Measurements from ENCODE around the gene PIWIL1.

Gene PIWIL1

DNA sequence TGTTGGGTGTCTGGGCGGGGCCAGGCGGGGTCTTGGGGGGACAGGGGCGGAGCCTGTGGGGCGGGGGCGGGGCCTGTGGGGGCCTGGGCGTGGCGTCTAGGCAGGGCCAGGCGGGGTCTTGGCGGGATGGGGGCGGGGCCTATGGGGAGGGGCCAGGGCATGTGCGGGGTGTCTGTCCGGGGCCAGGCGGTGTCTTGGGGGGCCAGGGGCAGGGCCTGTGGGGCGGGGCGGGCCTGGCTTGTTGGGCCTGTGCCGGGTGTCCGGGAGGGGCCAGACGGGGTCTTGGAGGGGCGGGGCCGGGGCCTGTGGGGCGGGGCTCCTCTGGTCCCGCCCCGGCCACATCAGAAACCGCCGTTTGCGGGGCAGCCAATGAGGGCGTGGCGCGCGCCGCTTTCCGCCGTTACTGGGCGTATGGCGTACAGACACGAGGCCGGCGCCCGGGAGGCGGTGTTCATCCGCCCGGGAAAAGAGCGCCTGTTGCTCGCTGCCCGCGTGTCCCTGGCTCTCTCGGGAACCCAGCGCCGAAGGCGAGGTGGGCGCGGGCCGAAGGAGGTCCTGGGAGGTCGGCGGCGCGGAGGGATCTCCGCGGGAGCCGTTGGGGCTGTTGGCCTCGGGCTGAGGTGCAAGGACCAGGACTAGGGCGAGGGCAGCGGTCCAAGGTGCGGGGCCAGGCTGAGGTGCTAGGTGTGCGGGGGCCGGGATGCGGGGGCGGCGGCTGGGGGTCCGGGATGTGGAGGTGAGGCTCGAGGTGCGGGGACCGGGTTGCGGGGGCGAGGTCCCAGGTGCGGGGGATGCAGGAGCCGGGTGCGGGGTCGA, at the start of gene PIWIL1:
TSS of gene PIWIL1 (plus strand) at position 400 of the 816 bp plus-strand sequence. CDS start 4,705 bp downstream, outside the sequence.
- DNase-seq: peak; percentile 33

DNA sequence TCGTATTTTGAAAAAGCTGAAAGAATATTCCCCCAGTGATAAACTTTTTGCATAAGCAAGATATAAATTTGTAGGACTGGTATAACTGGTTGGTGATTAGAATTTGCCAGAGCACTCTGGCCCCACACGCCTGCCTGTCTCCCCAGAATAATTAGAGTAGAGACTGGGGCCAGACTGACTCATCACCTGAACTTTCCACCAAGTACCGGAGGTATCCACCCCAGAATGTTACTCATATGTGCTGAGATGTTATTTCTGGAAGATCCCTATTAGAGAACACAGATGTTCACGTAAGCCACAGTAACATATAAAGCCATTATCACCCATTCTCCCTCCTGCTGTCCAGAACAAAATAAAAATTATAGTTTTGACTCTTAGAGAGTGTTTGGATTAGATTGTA, 49.5 kb upstream of the PIWIL1 start:
- DNase-seq: no peak

DNA sequence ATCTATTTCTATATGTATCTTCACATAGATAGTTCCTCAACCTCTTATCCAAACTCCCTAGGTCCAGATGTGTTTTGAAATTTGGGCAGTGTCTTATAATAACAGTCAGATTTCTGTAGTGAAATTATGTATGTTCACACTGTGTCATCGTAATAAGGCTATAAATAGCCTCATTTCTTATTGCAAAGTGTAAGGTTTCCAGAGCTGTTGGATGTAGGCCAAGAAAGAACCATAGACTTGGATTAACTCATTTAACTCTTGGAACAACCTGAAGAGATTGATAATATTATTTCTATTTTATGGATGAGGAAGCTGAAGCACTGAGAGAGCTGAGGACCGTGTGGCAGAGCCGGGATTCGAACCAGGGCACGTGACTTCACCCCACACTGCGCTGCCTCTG, 49.0 kb upstream of the PIWIL1 start:
- DNase-seq: no peak

DNA sequence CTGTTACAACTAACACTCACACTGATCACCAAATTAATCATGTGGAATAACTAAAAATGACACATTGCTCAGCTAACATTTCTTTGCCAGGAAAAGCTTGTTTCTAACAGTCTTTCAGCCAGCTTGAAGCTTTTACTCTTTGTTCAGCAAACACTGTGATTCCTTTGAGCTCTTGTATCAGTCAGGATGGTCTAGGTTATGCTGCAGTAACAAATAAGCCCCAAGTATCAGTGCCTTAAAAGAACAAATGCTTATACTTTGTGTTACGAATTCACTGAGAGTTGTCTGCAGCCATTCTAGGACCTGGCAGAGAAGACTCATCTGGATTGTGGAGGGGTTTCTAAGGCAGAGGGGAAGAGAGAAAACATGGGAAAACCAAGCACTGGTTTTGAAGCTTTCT, 47.6 kb upstream of the PIWIL1 start:
- DNase-seq: no peak

DNA sequence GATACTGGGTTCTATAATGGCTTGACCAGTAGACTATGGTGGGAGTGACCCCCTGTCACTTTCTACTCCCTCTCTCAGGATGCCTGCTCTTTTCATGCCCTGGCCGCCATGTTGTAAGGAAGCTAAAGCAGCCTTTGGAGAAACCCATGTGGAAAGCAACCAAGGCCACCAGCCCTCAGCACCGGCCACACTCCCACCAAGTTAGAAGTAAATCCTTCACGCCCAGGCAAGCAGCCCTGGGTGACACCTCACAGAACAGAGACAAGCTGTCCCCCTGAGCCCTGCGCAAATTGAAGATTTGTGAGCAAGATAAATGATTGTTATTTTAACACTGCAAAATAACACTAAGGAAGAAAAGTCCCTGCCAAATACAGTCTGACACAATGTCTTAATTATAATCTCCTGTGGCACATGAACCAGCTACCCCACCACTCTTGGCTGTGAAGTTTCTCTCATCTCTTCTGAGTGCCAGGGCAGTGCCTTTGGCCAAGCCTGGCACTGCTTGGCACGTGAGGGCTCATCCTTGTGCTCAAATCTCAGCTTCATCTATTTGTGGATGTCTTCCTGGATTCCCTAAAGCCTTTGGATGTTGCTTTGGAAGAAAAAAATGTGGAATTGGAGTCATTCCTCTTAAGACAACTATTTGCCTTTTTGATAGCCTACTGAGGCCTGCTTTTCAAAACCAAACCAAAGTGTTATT, 39.2 kb upstream of the PIWIL1 start:
- DNase-seq: no peak

DNA sequence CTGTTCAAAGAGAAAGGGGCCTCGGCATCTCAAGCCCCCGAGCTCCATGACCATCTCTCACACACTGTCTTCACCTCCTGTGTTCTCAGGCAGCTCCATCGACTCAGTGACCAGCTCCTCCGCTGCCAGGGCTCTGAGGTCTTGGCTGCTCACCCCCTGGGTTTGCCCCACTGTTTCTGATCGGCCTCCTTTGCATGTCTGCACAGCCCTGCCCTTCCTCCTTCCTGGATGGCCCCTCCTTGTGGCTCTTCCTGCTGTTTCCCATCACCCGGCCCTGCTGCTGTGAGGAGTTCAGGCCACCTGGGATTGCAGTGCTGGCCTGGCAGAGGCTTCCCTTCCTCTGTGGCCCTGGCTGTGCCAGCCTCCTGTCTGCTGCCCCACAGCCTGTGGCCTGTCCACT, 38.1 kb upstream of the PIWIL1 start:
- DNase-seq: no peak

DNA sequence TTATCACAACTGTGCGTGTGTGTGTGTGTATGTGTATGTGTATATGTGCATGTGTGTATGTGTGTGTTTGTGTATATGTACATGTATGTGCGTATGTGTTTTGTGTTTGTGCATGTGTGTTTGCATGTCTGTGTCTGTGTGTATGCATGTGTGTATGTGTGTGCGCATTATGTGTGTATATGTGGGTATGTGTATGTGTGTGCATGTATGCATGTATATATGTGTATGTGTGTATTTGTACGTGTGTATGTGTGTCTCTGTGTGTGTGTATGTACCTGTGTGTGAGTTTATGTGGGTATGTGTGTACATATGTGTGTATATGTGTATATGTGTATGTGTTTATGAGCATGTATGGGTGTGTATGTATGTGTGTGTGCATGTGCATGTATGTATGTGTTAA, 37.6 kb upstream of the PIWIL1 start:
- DNase-seq: no peak

DNA sequence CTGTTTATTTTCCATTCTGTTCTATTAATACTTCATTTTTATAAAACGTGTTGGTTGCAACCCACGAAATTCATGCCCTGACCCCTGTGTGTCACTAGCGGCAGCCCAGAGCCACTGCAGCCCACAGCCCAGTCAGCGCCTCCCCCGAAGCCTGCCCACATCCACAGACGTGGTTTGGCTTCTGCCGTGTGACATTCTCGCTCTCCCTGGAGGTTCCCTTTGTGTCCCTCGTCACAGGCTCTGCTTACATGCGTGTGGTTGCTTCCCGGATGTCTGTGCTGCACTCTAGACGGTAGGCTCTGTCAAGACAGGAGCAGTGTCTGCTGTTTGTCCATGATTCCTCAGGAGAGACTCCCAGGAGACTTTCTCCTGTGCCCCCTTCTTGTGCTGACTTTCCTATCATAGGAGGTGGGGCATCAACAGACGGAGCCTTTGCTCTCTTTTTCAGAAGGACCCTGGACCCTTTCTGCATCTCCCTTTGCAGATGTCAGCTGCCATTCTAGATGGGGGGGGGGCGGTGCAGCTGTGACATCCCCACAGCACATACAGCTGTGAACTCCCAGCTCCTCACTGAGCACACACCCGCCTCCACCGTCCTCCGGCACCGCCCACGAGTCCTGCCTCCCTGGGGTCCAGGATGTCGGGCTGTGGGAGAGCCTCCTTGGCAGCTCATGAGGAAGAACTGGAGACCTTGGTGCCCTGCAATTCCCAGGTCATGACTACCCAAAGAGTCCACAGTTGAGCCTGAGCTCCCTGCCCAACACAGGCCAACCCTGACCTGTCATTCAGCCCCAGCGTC, 36.8 kb upstream of the PIWIL1 start:
- no peak for DNase-seq

DNA sequence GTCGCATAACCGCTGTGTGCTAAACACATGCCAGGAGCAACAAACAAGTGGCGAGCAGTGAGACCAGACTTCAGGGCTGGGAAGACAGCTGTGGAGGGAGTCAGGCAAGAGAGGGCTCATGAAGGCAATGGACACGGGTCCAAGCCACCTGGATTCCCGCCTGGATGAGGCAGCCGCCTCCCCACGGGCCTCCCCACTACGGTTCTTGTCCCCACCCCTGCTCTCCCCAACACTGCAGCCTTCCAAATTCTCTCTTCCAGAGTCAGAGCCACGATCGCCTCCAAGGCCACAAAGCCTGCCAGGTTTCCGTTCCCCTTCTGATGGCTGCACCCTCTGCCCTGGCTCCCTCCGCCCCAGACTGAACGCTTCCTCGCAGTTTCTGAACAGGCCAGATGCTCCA, 36.1 kb upstream of the PIWIL1 start:
- DNase-seq: no peak

DNA sequence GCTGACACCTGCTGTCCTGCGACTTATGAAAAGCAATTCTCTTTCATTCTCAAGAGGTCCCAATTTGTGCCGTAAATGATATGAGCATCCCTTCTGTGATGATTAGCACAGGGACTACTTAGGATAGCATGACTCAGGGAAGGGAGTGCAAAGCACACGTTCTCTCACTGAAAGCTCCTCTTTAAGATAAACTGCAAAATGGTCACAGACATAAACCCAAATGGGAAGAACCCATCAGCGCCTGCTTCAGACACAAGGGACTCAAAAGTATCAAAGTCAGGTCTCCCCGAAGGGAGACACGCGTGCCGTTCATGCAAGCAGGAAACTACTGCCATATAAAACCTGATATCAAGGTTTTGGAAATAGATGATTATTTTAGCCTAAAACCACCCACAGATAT, 33.9 kb upstream of the PIWIL1 start:
- no peak for DNase-seq

DNA sequence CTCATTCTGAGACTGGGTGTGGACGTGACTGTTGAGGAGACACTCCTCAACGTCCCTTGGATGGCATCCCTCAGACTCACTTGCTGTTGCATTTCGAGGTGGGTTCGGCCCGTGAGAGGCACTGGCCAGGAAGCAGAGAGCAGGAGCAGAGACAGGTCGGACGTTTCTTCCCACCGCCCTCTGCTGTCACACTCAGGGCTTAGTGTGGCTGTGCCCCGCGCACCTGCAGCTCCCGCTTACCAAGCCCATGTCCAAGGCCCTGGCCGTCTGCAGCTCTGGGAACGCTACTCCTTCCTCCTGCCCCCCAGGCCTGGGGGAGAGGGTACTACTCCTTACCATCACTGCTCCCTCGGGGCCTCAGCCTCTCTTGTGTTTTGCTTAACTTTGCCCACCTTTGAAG, 29.8 kb upstream of the PIWIL1 start:
- no peak for DNase-seq

DNA sequence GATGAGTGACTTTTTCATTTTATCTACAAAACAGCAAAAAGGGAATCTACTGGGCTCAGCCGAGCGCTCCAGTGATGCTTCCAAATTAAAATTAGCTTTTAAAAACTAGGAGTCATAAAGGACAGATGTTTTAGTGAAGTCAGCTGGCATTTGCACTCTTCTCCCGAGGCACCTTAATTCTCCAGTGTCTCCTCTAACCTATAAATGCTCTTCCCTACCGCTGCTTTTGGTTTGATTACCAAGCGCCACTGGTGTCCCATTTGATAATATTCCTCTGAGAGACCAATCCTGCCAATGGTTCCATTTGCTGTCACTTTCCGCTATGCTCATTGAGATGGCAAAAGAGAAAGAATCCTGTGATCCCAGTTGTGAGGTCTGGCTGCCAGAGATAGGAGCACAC, 29.3 kb upstream of the PIWIL1 start:
- no peak for DNase-seq

DNA sequence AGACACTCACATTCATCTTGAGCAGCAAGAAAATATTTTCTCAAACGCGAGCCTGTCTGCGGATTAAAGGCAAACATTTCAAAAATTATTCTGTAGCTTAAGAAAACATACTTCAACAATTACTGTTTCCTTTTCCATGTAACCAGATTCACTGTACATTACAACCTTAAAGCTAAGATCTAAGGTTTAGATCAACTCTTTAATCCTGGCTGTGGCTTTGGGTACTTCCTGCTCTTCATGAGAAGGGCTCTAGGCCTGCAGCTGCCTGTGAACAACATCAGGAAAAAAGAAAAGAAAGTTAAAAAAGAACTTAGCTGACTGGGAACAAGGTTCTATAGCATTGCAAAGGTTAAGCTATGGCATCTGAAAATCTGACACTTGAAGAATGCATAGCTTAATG, 21.4 kb upstream of the PIWIL1 start:
- no peak for DNase-seq

DNA sequence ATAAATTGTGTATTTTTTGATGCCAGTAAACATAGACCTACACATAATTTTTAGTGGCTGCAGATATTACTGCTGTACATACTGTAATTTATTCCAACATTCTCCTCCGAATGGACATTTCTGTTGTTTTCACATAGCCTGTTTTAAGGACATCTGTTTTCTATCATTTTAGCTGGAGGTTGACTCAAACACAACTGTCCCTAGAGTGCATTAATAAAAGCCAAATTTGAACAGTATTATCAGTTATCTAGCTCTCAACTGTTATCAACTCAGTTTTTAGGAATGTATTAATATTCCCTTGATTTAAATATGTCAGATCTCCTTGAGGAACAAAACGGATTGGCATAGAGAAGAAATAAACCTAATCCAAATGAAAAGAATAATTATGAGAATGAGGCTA, 17.2 kb upstream of the PIWIL1 start:
- no peak for DNase-seq

DNA sequence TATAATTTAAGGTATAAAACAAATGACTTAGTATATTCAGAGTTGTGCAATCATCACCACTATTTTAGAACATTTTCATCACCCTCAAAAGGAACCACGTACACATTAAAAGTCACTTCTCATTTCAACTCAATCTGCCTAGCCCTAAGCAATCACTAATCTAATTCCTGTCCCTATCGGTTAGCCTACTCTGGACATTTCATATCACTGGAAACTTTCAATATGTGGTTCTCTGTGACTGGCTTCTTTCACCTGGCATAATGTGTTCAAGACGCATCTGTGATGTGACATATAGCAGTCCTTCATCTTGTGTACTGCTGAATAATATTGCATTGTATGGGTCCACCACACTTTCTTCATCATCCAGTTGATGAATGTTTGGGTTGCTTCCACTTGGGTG, 15.4 kb upstream of the PIWIL1 start:
- no peak for DNase-seq

DNA sequence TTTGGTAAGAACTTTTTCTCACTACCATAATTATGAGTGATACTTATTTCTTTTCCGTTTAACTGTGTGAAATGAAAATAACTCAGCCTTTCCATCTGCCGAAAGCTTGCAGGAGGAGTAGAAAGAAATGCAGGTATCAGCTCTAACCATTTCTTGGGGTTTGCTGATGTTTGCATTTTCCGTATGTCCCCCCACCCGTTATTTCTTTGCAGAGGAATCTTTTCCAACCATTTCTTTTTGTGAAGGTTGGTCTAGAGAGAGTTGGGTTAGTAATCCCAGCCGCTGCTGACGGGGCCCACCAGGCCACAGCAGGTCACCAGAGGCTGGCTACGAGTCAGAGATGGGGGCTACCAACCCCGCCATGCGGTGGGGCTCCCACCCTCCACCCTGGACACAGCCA, 7.0 kb upstream of the PIWIL1 start:
- no peak for DNase-seq

DNA sequence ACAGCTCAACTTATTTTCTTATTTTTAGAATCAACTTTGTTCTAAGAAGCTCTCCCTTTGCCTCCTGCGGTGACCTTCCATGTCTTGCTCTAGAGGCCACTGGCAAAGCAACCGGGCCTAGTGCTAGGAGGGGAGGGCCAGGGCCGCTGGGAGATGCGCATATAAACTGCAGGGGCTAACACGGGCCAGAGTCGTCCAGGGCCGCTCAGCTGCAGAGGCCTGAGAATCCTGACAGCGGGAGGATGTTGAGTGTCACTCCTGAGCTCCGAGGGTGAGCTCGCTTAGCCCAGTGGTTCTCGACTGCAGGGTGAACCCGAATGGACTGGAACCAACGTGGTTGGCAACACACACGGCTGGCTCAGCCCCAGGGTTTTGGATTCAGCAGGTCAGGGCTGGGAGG, 6.5 kb upstream of the PIWIL1 start:
- DNase-seq: no peak

DNA sequence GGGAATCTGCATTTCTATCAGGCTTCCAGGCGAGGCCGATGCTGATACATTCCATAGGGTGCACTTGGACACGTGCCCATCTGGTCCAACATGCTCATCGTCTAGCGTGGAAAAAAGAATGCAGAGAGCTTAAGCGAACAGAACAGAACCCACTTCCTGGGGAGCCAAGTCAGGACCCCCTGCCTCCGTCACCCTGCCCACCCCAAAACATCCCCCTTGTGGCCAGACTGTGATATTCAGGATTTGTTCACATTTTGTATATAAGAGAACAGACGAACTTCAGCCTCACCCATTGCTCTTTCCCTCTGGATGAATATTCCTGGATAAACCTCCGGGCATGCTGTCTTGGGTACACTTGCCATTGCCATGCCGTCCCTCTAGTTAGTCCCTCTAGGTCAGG, 4.3 kb upstream of the PIWIL1 start:
- no peak for DNase-seq

DNA sequence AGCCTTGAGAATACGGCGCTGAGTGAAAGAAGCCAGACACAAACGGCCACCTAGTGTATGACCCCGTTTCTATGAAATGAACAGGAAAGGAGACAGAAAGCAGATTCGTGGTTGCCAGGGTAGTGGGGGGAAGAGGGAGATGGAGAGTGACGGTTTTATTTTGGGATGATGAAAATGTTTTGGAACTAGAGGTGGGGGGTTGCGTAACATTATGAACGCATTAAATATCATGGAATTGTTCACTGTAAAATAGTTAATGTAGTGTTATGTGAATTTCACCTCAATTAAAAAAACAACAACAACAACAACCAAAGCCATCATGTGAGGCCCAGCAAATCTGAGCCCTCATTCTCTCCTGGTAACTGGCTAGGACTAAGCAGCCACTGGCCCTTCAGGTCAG, 3.3 kb upstream of the PIWIL1 start:
- no peak for DNase-seq

DNA sequence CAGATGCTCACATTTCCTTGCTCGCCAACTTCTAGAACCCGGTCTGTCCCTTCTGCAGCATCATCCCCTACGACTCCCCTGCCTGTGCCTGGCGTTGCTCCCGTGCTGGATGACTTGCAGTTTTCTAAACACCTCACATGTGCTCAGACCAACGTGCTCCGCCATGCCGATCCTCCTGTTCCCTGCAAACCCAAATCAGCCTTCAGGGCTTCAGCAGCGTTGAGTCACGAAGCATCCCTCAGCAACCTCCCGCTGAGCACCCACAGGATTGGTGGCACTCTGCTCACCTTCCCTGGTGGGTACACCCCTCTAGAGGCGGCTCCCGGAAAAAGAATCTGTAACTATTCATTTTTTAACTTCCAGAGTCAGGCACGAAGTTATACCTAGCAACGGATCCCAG, 2.8 kb upstream of the PIWIL1 start:
- DNase-seq: peak; percentile 8

DNA sequence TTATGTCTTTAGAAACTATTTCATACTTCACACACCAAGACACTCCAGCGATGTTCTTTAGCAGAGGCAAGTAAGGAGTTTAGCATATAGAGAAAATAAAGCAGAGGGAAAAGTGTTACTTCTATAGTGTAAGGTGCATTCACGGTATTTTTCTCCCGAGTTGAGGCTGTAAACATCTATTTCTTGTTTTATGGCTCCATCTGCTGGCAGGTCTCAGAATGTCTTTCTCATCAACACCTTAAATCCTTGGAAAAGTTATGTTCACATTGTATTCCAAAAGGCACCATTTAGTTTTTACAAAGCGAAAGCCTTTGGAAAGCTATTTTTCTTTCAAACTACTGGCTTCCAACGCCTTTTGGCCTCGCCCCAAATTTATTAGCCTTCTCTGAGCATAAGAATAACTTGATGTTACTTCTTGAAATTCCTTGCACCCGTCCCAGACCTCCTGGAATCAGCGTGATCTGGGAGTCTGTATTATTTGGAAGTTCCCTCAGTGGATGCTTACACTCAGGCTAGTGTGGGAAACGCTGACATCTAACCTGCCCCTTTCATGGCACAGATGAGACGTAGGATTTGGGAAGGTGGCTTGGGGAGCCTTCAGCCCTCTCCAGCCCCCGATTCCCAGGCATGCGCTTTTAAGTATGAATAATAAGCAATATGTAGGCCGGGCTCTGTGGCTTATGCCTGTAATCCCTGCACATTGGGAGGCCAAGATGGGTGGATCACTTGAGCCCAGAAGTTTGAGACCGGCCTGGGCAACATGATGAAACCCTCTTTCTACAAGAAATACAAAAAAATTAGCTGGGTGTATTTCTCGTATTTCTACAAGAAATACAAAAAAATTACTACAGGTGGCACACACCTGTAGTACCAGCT, 1.9 kb upstream of the PIWIL1 start:
- DNase-seq: peak; percentile 75

DNA sequence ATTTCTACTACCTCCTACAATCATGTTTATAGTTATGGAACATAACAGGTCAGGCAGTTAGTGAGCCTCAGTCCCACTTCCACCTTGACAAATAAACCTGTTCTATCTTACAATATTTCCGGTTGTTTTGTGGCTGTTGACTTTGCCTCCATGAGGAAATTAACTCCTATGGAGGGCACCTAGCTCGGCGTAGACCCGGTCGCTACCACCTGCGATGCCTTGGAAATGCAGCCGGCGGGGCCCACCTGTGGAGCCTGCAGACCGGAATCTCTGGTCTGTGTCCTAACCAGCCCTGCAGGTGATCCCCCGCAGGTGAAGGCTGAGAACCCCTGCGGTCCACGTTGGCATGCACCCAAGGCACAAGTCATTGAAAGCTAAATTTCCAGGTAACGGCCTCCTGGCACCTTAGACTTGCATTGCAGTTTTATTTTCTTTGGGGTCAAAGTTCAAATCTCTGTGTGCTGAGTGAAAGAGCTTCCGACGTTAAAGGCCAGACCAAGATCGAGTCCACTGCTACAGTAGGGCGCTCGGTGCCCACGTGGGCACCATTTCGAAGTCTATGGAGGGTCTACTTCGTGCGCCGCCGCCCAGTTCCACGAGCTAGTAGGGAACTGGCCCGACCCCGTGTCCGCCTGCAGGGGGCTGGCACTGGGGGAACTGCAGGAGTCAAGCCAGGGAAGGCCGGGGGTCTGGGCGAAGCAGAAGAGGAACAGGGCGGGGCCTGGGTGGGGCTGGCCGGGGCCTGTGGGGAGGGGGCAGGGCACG, 782 bp upstream of the PIWIL1 start:
- DNase-seq: no peak
